GM18526 (cell line): Measurements from ENCODE around the gene ART1.

Experiments
- POLR2A ChIP-seq: IDR thresholded peaks from 3 replicates; pipeline ENCODE4 v1.6.1; 2011; ENCODE audit not compliant: insufficient read length; ENCODE audit errors: extremely low read depth

The ART1 gene

GRCh38 chr11:3683039-3683438, 38.1 kb downstream of the ART1 start:
- TF ChIP-seq POLR2A: no peak

DNA sequence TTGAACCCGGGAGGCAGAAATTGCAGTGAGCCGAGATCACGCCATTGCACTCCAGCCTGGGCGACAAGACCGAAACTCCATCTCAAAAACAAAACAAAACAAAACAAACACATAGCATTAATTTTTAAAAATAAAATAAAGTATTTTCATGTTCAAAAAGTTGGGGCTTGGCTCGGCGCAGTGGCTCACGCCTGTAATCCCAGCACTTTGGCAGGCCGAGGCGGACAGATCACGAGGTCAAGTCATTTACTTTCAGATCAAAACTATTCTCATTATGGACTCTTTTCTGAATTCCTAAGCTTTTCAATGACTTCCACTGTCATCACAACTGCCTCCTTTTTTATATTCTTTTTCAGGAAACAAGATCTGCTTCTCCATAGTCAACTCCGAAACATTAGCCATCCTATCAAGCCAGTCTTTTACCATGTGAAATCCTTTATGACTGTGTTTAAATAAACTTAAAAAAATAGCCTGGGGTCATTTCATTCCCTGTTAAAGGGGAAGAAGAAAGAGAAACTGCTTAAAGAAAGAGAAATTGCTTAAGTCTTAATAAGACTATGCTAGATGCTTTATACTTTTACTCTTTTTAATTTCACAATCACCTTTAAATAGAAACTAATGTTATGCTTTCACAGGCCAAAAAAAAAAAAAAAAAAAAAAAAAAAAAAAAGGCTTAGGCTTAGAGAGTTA, 39.3 kb downstream of the ART1 start:
- no peak for TF ChIP-seq POLR2A

GRCh38 chr11:3684819-3685172, 39.9 kb downstream of the ART1 start:
- TF ChIP-seq POLR2A: no peak

DNA sequence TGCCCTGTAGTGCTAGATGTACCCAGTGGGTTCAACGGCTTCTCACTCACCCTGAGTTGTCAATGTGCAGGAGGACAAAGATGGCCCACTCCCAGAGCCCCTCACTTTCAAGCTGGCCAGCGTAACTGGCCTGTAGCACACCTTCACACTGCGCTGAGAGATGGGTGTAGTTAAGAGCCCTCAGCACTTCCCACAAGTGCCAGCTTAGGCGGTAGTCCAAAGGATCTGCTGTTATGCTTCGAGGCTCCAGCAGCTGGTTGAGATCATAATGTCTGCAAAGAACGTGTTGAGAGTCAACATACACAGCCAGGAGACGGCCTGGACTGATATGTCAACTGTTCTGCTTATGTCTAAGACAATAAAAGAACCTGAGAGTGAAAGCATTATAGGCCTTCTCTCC, 41.0 kb downstream of the ART1 start:
- TF ChIP-seq POLR2A: no peak

GRCh38 chr11:3686751-3687150, 41.8 kb downstream of the ART1 start:
- no peak for TF ChIP-seq POLR2A

DNA sequence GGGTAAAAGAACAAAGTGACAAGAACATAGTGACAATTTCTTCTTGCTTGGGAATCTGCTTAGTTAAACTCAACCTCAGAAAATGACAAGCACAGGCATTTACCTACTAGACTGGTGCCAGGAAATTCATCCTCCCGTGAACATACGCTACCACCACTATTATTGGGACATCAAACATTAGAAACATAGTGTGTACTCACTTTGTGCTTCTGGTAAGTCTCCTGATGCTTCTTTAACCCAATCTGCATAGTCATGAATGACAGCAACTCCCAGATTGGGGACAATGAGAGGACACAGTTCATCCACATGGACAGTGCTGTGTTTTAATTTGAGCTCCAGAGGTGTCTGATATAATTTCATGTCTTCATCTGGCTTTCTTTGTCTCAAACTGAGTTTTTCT, 55.5 kb downstream of the ART1 start:
- no peak for TF ChIP-seq POLR2A

DNA sequence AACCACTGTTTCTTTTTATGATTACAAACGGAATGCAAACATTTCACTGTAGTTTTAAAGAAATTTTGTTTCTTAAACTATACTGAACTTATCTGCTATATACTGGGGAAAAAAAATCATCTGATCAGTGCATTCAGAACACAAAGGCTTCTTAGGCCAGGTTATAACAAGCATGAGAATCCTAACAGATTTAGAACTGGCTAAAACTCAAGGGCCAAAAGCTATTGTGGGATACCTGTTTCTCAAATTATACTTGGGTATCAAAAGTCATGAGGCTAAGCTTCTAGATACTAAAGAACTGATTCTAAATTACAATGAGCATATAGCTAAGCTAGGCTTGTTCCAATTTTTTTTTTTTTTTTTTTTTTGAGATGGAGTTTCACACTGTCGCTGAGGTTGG, 56.0 kb downstream of the ART1 start:
- TF ChIP-seq POLR2A: no peak

DNA sequence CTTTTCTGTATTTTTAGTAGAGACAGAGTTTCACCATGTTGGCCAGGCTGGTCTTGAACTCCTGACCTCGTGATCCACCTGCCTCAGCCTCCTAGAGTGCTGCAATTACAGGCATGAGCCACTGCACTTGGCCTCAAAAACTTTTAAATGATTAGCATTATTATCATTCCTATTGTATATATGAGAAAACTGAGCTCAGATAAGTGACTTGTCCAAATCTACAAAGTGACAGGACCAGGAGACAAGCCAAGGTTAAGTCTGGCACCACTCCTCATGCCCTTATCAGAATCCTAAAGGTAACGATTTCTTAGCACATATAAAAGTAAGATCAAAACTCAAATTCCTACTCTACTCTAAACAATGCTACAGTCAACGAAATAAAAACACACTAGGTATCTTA, 58.5 kb downstream of the ART1 start:
- TF ChIP-seq POLR2A: no peak

GRCh38 chr11:3707176-3707575, 62.2 kb downstream of the ART1 start:
- no peak for TF ChIP-seq POLR2A

DNA sequence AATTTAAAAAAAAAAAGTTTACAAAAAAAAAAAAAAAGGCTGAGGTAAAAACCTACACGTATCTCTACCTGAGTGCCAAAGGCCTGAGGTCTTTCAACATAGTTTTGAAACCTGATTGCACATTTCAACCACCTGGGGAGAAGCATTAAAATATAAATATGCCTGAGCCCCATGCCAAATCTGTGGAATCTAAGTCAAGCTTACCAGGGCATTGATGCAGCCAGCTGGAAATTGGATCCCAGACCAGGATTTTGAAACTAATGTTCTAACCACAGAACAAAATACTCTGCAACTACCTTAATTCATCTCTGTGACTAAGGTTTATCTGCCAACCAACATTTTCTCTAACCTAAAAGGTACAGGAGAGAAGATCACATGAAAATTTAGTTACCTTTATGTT, 65.0 kb downstream of the ART1 start:
- TF ChIP-seq POLR2A: no peak

DNA sequence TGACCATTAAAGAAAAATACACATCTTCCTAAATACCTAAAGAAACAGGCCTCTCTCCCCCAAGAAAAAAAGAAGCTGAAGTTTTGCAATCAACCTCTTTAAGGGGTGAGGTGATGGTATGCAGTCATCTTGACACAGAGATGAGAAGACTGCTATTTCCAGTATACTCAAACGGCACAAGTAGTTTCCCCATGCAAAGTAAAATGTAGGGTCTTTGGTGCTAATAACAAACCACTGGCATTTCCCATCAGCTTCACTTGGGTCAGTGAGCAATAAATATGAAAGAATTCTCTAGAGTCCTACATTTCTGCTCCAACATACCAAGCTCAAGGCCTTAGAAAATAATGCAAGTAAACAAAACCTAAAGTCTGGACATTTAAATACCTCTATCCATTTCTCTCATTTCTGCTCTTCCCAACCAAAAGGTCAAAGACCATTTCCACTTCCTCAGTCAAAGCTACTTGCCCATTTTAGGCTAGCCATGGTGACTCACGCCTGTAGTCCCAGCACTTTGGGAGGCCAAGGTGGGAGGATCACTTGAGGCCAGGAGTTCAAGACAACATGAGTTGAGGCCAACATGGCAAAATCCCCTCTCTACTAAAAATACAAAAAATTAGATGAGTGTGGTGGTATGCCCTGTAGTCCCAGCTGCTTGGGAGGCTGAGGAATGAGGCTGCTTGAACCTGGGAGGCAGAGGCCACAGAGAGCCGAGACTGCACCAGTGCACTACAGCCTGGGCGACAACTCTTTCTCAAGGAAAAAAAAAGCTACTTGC, 65.7 kb downstream of the ART1 start:
- TF ChIP-seq POLR2A: no peak

DNA sequence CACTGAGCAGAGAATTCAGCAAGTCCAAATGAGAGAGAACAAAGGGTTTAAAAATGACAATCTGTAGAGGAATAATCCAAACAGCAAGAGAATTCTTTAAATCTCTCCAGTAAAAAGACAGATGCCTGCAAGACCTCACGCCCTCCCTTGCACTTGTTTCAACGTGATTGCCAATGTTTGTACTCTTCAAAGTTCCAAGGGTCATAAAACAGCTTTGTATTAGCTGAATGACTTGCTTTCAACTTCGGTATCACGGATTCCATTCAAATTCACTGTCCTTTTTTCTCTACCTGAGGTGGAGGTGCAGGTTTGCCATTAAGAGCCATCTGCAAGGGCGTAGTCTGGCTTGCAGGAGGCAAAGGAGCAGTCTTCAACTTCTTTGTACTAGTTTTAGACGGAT, 67.3 kb downstream of the ART1 start:
- TF ChIP-seq POLR2A: no peak
